K562 (cell line): ENCODE results near the gene GRB2. TPM values are rescaled to one million over a fixed set of nuclear protein-coding genes. Genes with fewer than 3 reads are reported as not detected.
A peak's percentile ranks its signal among the peaks of the same experiment; 100 is the strongest.
"Not testable (repeated sequence)": the region's sequence is repeated elsewhere in the genome, so short reads cannot be mapped to it uniquely, and the experiment has no call there.

Experiments
- CREB1 ChIP-seq, 2 experiments: sonication (generic) in 1 of 2; formaldehyde crosslinking in 1 of 2; IDR thresholded peaks; 2 replicates each; pipeline versions ENCODE4 v1.6.1 to v1.8.0; 2012 to 2022; ENCODE audit warnings: inconsistent platforms in 1 of 2, mild to moderate bottlenecking in 1 of 2, missing genetic modification reagents in 1 of 2, moderate library complexity in 1 of 2
- DDX20 ChIP-seq: fragments of 450-650 bp; IDR thresholded peaks from 2 replicates; pipeline ENCODE4 v1.6.1; 2016; ENCODE audit warnings: missing genetic modification characterization, low read depth, mild to moderate bottlenecking, missing compliant biosample characterization, moderate library complexity
- EHMT2 ChIP-seq: fragments of 450-650 bp; IDR thresholded peaks from 2 replicates; pipeline ENCODE4 v1.6.1; 2018; ENCODE audit warnings: antibody characterized with exemption
- GABPA ChIP-seq: fragments of 200-800 bp; sonication (Bioruptor generic); conservative IDR thresholded peaks from 2 replicates; pipeline ENCODE4 v1.6.1; 2016; ENCODE audit warnings: low read depth, missing genetic modification characterization, missing compliant biosample characterization
- HDAC1 ChIP-seq, 2 experiments: fragments of 450-650 bp; IDR thresholded peaks; 2 replicates each; pipeline ENCODE4 v1.6.1; 2016 to 2017; ENCODE audit warnings: inconsistent platforms in 1 of 2, mild to moderate bottlenecking in 1 of 2, moderate library complexity in 1 of 2
- HLTF ChIP-seq: fragments of 450-650 bp; IDR thresholded peaks from 2 replicates; pipeline ENCODE4 v1.6.1; 2016
- LEF1 ChIP-seq: fragments of 450-650 bp; IDR thresholded peaks from 2 replicates; pipeline ENCODE4 v1.6.1; 2016; ENCODE audit warnings: mild to moderate bottlenecking
- PHB2 ChIP-seq: fragments of 450-650 bp; IDR thresholded peaks from 2 replicates; pipeline ENCODE4 v1.6.1; 2017; ENCODE audit warnings: low read depth
- SMARCA4 ChIP-seq: fragments of 450-650 bp; IDR thresholded peaks from 2 replicates; pipeline ENCODE4 v1.6.1; 2016
- STAT5A ChIP-seq: IDR thresholded peaks from 2 replicates; pipeline ENCODE4 v1.6.1; 2012; ENCODE audit warnings: low read length, inconsistent platforms, borderline replicate concordance
- TEAD4 ChIP-seq, 2 experiments: sonication (generic) in 1 of 2; formaldehyde crosslinking in 1 of 2; IDR thresholded peaks; 2 replicates each; pipeline versions ENCODE4 v1.6.1 to v1.8.0; 2012 to 2022; ENCODE audit warnings: borderline replicate concordance in 1 of 2, inconsistent platforms in 1 of 2, low read length in 1 of 2, mild to moderate bottlenecking in 1 of 2, missing genetic modification reagents in 1 of 2
- ZNF316 ChIP-seq: fragments of 450-650 bp; IDR thresholded peaks from 2 replicates; pipeline ENCODE4 v1.6.1; 2016
- polyA plus RNA-seq, 8 experiments: library from polyadenylated mRNA; depleted of rRNA in 4 of 8; stranded (reverse) in 5 of 8; unstranded in 3 of 8; fragments of >200 nt; fragmentation: Nextera tagmentation in 2 of 8; fragmentation: Illumina TruSeq in 1 of 8; extraction: Ambion mirVana in 2 of 8; extraction: Trizol in 1 of 8; gene quantifications; 2 replicates each; pipeline versions ENCODE4 v1.2.1 to v1.2.3, GENCODE V29; 2011 to 2014; ENCODE audit warnings: inconsistent platforms in 1 of 8, missing spikeins in 1 of 8
- total RNA-seq, 7 experiments: library from RNA; depleted of rRNA in 6 of 7; stranded (reverse); fragments of >200 nt in 6 of 7; fragmentation: Illumina TruSeq in 2 of 7; extraction: Trizol in 2 of 7; gene quantifications; 2 replicates each; pipeline versions ENCODE4 v1.2.1 to v1.2.3, GENCODE V29; 2011 to 2021; ENCODE audit warnings: low replicate concordance in 1 of 7
- TF ChIP-seq, protein P1 (sequence below), 2 experiments: IDR thresholded peaks in 1 of 2; conservative IDR thresholded peaks in 1 of 2; 2 replicates each; pipeline ENCODE4 v1.6.1; 2016; ENCODE audit warnings: low read depth in 2 of 2, mild to moderate bottlenecking in 1 of 2, missing compliant biosample characterization in 1 of 2, missing genetic modification characterization in 1 of 2, moderate library complexity in 1 of 2
- TF ChIP-seq, protein P2 (sequence below): IDR thresholded peaks from 3 replicates; pipeline ENCODE4 v1.6.1; 2011; ENCODE audit warnings: borderline replicate concordance, mild to moderate bottlenecking, moderate library complexity; ENCODE audit not compliant: insufficient read length; ENCODE audit errors: extremely low read depth
- TF ChIP-seq, protein P3 (sequence below), 2 experiments: fragments of 450-650 bp in 1 of 2; sonication (generic) in 1 of 2; formaldehyde crosslinking in 1 of 2; IDR thresholded peaks in 1 of 2; conservative IDR thresholded peaks in 1 of 2; 2 replicates each; pipeline versions ENCODE4 v1.6.1 to v1.8.1; 2016 to 2023; ENCODE audit warnings: mild to moderate bottlenecking in 2 of 2, moderate library complexity in 2 of 2, inconsistent platforms in 1 of 2, missing genetic modification reagents in 1 of 2
- TF ChIP-seq, protein P4 (sequence below), 2 experiments: fragments of 450-650 bp; IDR thresholded peaks; 2 replicates each; pipeline ENCODE4 v1.6.1; 2016

GRB2 gene
- total and polyA plus RNA-seq, 9 of the 15 experiments (the other 6 are each of a cell fraction or from before 2014, with no cell fraction given): 57.2 to 136 (median 84.8) TPM

DNA sequence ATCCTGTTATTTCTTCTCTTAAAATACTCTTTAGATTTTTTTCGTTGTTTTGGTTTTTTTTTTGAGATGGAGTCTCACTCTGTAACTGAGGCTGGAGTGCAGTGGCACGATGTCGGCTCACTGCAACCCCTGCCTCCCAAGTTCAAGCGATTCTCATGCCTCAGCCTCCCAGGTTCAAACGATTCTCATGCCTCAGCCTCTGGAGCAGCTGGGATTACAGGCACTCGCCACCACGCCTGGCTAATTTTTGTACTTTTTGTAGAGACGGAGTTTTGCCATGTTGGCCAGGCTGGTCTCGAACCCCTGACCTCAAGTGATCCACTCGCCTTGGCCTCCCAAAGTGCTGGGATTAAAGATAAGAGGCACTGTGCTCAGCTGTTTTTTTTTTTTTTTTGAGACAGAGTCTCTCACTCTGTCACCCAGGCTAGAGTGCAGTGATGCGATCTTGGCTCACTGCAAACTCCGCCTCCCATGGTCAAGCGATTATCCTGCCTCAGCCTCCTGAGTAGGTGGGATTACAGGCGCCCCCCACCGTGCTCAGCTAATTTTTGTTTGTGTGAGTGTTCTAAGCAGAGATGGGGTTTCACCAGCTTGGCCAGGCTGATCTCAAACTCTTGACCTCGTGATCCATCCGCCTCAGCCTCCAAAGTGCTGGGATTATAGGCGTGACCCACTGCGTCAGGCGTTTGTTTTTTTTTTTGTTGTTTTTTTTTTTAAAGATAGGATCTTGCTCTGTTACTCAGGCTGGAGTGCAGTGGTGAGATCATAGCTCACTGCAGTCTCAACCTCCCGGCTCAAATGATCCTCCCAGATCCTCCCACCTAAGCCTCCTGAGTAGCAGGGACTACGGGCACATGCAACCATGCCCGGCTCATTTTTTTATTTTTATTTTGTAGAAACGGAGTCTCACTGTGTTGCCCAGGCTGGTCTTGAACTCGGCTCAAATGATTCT is 37.4 kb downstream of the GRB2 start (continued):
- TF ChIP-seq, protein P1, sequence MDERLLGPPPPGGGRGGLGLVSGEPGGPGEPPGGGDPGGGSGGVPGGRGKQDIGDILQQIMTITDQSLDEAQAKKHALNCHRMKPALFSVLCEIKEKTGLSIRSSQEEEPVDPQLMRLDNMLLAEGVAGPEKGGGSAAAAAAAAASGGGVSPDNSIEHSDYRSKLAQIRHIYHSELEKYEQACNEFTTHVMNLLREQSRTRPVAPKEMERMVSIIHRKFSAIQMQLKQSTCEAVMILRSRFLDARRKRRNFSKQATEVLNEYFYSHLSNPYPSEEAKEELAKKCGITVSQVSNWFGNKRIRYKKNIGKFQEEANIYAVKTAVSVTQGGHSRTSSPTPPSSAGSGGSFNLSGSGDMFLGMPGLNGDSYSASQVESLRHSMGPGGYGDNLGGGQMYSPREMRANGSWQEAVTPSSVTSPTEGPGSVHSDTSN (CRISPR knock-in tag; IDR thresholded peaks at IDR 0.05; ENCODE audit: low read depth): not testable (repeated sequence)
- TF ChIP-seq, protein P1 (tag; conservative IDR thresholded peaks at IDR 0.05; ENCODE audit: low read depth): 0 out of 2 replicates have a peak, but pooled peaks have one; percentile 23
- TF ChIP-seq HDAC1 (IDR thresholded peaks at IDR 0.05) (peak in 1 of 2 experiments; percentile 73; a peak in 1 of 4 replicates), DDX20 (0 out of 2 replicates have a peak, but pooled peaks have one; percentile 35), SMARCA4 (peak; percentile 93), TEAD4 (IDR thresholded peaks at IDR 0.05; ENCODE audit: low read length) (peak; percentile 3; the same call in 1 of the 2 replicates), PHB2 (peak; percentile 60), CREB1 (IDR thresholded peaks at IDR 0.05) (peak; percentile 28; the same call in 1 of the 2 replicates), CREB1 (CRISPR knock-in tag; IDR thresholded peaks at IDR 0.05) (peak; percentile 55; the same call in 1 of the 2 replicates), LEF1 (0 out of 2 replicates have a peak, but pooled peaks have one; percentile 20), EHMT2 (peak; percentile 78; the same call in 1 of the 2 replicates), ZNF316 (0 out of 2 replicates have a peak, but pooled peaks have one; percentile 41), HLTF (peak; percentile 29; the same call in 1 of the 2 replicates), STAT5A (peak; percentile 20; the same call in 1 of the 2 replicates), GABPA (tag) (0 out of 2 replicates have a peak, but pooled peaks have one; percentile 12)
- TF ChIP-seq, protein P2, sequence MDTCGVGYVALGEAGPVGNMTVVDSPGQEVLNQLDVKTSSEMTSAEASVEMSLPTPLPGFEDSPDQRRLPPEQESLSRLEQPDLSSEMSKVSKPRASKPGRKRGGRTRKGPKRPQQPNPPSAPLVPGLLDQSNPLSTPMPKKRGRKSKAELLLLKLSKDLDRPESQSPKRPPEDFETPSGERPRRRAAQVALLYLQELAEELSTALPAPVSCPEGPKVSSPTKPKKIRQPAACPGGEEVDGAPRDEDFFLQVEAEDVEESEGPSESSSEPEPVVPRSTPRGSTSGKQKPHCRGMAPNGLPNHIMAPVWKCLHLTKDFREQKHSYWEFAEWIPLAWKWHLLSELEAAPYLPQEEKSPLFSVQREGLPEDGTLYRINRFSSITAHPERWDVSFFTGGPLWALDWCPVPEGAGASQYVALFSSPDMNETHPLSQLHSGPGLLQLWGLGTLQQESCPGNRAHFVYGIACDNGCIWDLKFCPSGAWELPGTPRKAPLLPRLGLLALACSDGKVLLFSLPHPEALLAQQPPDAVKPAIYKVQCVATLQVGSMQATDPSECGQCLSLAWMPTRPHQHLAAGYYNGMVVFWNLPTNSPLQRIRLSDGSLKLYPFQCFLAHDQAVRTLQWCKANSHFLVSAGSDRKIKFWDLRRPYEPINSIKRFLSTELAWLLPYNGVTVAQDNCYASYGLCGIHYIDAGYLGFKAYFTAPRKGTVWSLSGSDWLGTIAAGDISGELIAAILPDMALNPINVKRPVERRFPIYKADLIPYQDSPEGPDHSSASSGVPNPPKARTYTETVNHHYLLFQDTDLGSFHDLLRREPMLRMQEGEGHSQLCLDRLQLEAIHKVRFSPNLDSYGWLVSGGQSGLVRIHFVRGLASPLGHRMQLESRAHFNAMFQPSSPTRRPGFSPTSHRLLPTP: peak; percentile 19
- TF ChIP-seq, protein P3, sequence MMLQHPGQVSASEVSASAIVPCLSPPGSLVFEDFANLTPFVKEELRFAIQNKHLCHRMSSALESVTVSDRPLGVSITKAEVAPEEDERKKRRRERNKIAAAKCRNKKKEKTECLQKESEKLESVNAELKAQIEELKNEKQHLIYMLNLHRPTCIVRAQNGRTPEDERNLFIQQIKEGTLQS (IDR thresholded peaks at IDR 0.05): peak; percentile 78
- TF ChIP-seq, protein P3 (CRISPR knock-in tag; conservative IDR thresholded peaks at IDR 0.05): not testable (repeated sequence)
- TF ChIP-seq TEAD4 (CRISPR knock-in tag; IDR thresholded peaks at IDR 0.05; ENCODE audit: borderline replicate concordance): not testable (repeated sequence)
- TF ChIP-seq, protein P4, sequence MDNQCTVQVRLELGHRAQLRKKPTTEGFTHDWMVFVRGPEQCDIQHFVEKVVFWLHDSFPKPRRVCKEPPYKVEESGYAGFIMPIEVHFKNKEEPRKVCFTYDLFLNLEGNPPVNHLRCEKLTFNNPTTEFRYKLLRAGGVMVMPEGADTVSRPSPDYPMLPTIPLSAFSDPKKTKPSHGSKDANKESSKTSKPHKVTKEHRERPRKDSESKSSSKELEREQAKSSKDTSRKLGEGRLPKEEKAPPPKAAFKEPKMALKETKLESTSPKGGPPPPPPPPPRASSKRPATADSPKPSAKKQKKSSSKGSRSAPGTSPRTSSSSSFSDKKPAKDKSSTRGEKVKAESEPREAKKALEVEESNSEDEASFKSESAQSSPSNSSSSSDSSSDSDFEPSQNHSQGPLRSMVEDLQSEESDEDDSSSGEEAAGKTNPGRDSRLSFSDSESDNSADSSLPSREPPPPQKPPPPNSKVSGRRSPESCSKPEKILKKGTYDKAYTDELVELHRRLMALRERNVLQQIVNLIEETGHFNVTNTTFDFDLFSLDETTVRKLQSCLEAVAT (IDR thresholded peaks at IDR 0.05): peak in 1 of 2 experiments; percentile 14; a peak in 1 of 4 replicates
